Calu3 (cell line): ENCODE results near the gene CNEP1R1. TPM values are rescaled to one million over a fixed set of nuclear protein-coding genes. Genes with fewer than 3 reads are reported as not detected.

Experiments used
- BruUV-seq: library from RNA; stranded (reverse); fragments of 400-500 nt; replicated peaks from 2 replicates; lab custom pipeline; 2021; lab: Mats Ljungman, UMichigan
- CTCF ChIA-PET: fragments of 300-600 bp; sonication (Branson Sonifier 250); formaldehyde crosslinking; loops from one replicate; lab custom pipeline; 2022; ENCODE audit warnings: antibody characterized with exemption; lab: Charles Lee
- DNase-seq: peaks from one replicate; pipeline ENCODE4 v3.0.0; 2022
- H3K27ac Mint-ChIP-seq: one replicate; pipeline ENCODE4 v1.8.0; 2022; ENCODE audit warnings: mixed read lengths; ENCODE audit not compliant: unreplicated experiment
- H3K27me3 Mint-ChIP-seq: one replicate; pipeline ENCODE4 v1.8.0; 2022; ENCODE audit warnings: mixed read lengths; ENCODE audit not compliant: unreplicated experiment
- H3K36me3 Mint-ChIP-seq: one replicate; pipeline ENCODE4 v1.8.0; 2022; ENCODE audit warnings: mild to moderate bottlenecking, moderate library complexity, mixed read lengths; ENCODE audit not compliant: insufficient read depth, unreplicated experiment
- H3K4me1 Mint-ChIP-seq: one replicate; pipeline ENCODE4 v1.8.0; 2022; ENCODE audit warnings: mild to moderate bottlenecking, low read depth, mixed read lengths; ENCODE audit not compliant: unreplicated experiment
- H3K4me3 Mint-ChIP-seq: one replicate; pipeline ENCODE4 v1.8.0; 2022; ENCODE audit warnings: mild to moderate bottlenecking, low read depth, moderate library complexity, mixed read lengths; ENCODE audit not compliant: unreplicated experiment
- H3K9me3 Mint-ChIP-seq: one replicate; pipeline ENCODE4 v1.8.0; 2022; ENCODE audit warnings: low read depth, mixed read lengths; ENCODE audit not compliant: unreplicated experiment
- CTCF ChIP-seq: fragments of 200-600 bp; IDR thresholded peaks from one replicate; pipeline ENCODE4 v1.8.0; 2022; ENCODE audit warnings: antibody characterized with exemption; ENCODE audit not compliant: unreplicated experiment
- intact Hi-C: fragments of 100-400 bp; cut with micrococcal nuclease; formaldehyde crosslinking; loops from one replicate; pipeline ENCODE4 v1.10.0; 2022; ENCODE audit not compliant: unreplicated experiment
- total RNA-seq: library from RNA; stranded (reverse); gene quantifications from 2 replicates; pipeline ENCODE4 v1.2.3, GENCODE V29; 2022

Gene CNEP1R1
- total RNA-seq, 1 experiment from 2014 or later, result 21.8 TPM

GRCh38 chr16:50068550-50068949 lies 43.5 kb downstream of the CNEP1R1 start:
- BruUV-seq, result no TSS peak
- H3K27me3 Mint-ChIP-seq, result no peaks in the 10 kb centered on the region
- H3K36me3 Mint-ChIP-seq, result peaks cover 44% of the 10 kb centered on the region
- no peak overlapping the region for H3K27ac Mint-ChIP-seq
- intact Hi-C loops, result loop anchor here (5.0 kb wide), 1 partner anchor 144 kb away; no protein-coding TSS in a partner anchor
- H3K4me3 Mint-ChIP-seq, result no peak overlapping the region
- DNase-seq, result no peak
- no peak for TF ChIP-seq CTCF
- H3K9me3 Mint-ChIP-seq, result no peaks in the 10 kb centered on the region
- CTCF ChIA-PET, result interaction anchor here (0.6 kb wide), 1 partner anchor 142 kb away, joined by 3 read pairs; no protein-coding TSS in a partner anchor
- peaks cover 25% of the 10 kb centered on the region for H3K4me1 Mint-ChIP-seq

GRCh38 chr16:50069060-50069459 lies 44.0 kb downstream of the CNEP1R1 start:
- CTCF ChIA-PET, result interaction anchor here (0.6 kb wide), 1 partner anchor 143 kb away, joined by 3 read pairs; no protein-coding TSS in a partner anchor
- H3K36me3 Mint-ChIP-seq, result peaks cover 44% of the 10 kb centered on the region
- no TSS peak for BruUV-seq
- H3K27ac Mint-ChIP-seq, result no peak overlapping the region
- no peak overlapping the region for H3K4me3 Mint-ChIP-seq
- H3K27me3 Mint-ChIP-seq, result no peaks in the 10 kb centered on the region
- DNase-seq, result no peak
- no peak for TF ChIP-seq CTCF
- intact Hi-C loops, result loop anchor here (5.0 kb wide), 1 partner anchor 143 kb away; no protein-coding TSS in a partner anchor
- H3K4me1 Mint-ChIP-seq, result peaks cover 25% of the 10 kb centered on the region
- H3K9me3 Mint-ChIP-seq, result no peaks in the 10 kb centered on the region

DNA sequence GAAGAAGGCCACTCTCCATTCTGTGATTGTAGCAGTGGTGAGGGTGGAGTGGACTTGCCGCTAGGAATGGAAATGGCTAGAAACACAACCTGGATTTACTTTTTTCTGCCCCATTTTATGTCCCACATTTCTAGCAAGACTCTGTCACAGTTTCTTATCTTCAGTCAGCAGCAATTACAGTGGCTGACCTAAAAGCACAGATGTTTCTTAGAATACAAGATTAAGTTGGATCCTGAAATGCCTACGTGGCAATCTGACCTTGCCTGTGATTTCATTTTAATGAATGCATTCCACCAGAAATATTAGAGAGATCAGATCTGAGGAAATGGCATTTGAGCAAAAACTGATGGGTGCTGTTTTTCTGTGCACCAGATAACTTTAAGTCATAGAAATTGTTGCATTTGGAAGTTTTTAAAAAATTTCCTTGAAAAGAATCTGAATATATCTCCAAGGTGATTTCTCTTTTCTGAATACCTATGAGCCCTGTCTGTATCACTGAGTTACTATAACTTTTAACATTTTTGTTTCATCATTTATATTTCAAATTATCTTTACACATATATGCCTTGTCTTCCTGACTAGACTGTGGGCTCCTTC lies 46.1 kb downstream of the CNEP1R1 start:
- CTCF ChIA-PET, result no interaction called here

DNA sequence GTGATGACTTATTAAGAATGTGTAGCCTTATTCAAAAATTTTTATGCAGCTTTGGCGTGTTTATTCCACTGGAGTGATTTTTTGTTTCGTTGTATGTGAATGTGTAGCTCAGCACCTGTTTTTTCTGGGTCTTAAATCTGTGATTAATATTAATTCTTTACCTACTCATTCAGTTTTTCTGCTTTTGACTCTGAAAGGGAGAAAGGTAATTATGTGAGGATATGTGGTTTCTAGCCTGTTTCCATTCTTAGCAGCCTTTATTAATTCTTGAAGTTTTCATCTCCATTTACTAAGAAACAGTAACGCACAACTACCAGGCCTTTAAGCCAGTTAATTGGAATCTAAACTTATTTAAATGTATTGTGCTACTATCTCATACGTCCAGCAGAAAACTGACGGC lies 47.7 kb downstream of the CNEP1R1 start:
- TF ChIP-seq CTCF, result no peak
- H3K27ac Mint-ChIP-seq, result no peak overlapping the region
- no peaks in the 10 kb centered on the region for H3K27me3 Mint-ChIP-seq
- intact Hi-C loops, result no loop called here
- H3K36me3 Mint-ChIP-seq, result peaks cover 33% of the 10 kb centered on the region
- H3K9me3 Mint-ChIP-seq, result no peaks in the 10 kb centered on the region
- no peak for DNase-seq
- no peak overlapping the region for H3K4me3 Mint-ChIP-seq
- H3K4me1 Mint-ChIP-seq, result peaks cover 11% of the 10 kb centered on the region
- CTCF ChIA-PET, result no interaction called here
- no TSS peak for BruUV-seq

More for the DNA sequence above, 46.1 kb downstream of the CNEP1R1 start:
- Mint-ChIP-seq H3K27ac (no peak overlapping the region), H3K27me3 (no peaks in the 10 kb centered on the region), H3K9me3 (no peaks in the 10 kb centered on the region), H3K36me3 (peaks cover 37% of the 10 kb centered on the region), H3K4me3 (no peak overlapping the region), H3K4me1 (peaks cover 25% of the 10 kb centered on the region)
- no peak for DNase-seq
- intact Hi-C loops, result no loop called here
- TF ChIP-seq CTCF, result no peak
- BruUV-seq, result no TSS peak
